Effector memory CD4-positive, alpha-beta T cell (primary cell): Measurements from ENCODE around the gene LAGE3.

ENCODE experiments used
- DNase-seq, 3 donors: peaks; one replicate each; pipeline ENCODE4 v3.0.0-alpha.2; 2020
- H3K27ac ChIP-seq: 2 replicates; pipeline ENCODE4 v1.7.0; 2013; ENCODE audit warnings: mild to moderate bottlenecking, low read length, moderate library complexity; ENCODE audit not compliant: insufficient read depth, poor library complexity, severe bottlenecking
- H3K27me3 ChIP-seq: replicated peaks from 2 replicates; pipeline ENCODE4 v1.7.0; 2013; ENCODE audit warnings: mild to moderate bottlenecking, low read length; ENCODE audit not compliant: insufficient read depth, control insufficient read depth, poor library complexity, severe bottlenecking
- H3K36me3 ChIP-seq: 2 replicates; pipeline ENCODE4 v1.7.0; 2013; ENCODE audit warnings: mild to moderate bottlenecking, low read length, moderate library complexity; ENCODE audit not compliant: control insufficient read depth, insufficient read depth
- H3K4me1 ChIP-seq: 2 replicates; pipeline ENCODE4 v1.7.0; 2013; ENCODE audit warnings: low read length, mild to moderate bottlenecking; ENCODE audit not compliant: control insufficient read depth, insufficient read depth, poor library complexity, severe bottlenecking
- H3K4me3 ChIP-seq: 2 replicates; pipeline ENCODE4 v1.7.0; 2013; ENCODE audit warnings: low read length, low read depth, mild to moderate bottlenecking; ENCODE audit not compliant: insufficient read depth, poor library complexity, severe bottlenecking
- H3K9me3 ChIP-seq: 2 replicates; pipeline ENCODE4 v1.7.0; 2013; ENCODE audit warnings: mild to moderate bottlenecking, low read length, moderate library complexity; ENCODE audit not compliant: control insufficient read depth

Gene LAGE3

DNA sequence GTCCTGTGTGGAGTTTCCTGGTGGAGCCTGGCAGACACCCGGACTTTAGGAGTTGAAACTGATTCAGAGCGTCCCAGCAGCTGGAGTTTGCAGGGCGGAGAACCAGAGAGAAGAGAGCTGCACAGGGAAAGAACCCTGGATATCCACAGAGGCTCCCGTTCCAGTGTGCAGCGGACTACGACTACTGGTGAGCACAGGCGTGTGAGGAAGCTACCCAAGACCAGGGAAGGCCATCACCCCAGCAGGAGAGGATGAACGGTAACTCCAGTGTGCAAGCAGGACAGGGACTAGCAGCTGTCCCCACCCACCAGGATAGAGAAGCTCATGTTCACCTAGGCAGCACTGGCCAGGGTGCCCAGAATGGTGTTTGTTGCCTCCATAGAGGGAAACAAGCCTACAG is 2.3 kb downstream of the LAGE3 start:
- no peaks in the 10 kb centered on the region for H3K36me3 ChIP-seq
- no peak for DNase-seq
- H3K27ac ChIP-seq: no peak overlapping the region
- no peaks in the 10 kb centered on the region for H3K27me3 ChIP-seq
- no peak overlapping the region for H3K4me3 ChIP-seq
- no peaks in the 10 kb centered on the region for H3K9me3 ChIP-seq
- peaks cover 9% of the 10 kb centered on the region for H3K4me1 ChIP-seq

- no peak for DNase-seq
- peaks cover 14% of the 10 kb centered on the region for H3K36me3 ChIP-seq
- H3K9me3 ChIP-seq: no peaks in the 10 kb centered on the region
- H3K4me1 ChIP-seq: peaks cover 4% of the 10 kb centered on the region
- no peaks in the 10 kb centered on the region for H3K27me3 ChIP-seq
- no peak overlapping the region for H3K27ac ChIP-seq
- H3K4me3 ChIP-seq: no peak overlapping the region
Measured at GRCh38 chrX:154473683-154474082, 5.4 kb downstream of the LAGE3 start.

GRCh38 chrX:154472685-154473632 is 6.1 kb downstream of the LAGE3 start:
- H3K4me3 ChIP-seq: no peak overlapping the region

GRCh38 chrX:154471839-154472684 is 7.0 kb downstream of the LAGE3 start:
- Histone ChIP-seq H3K36me3 (peaks cover 14% of the 10 kb centered on the region), H3K27me3 (no peaks in the 10 kb centered on the region), H3K9me3 (no peaks in the 10 kb centered on the region), H3K4me3 (no peak overlapping the region), H3K4me1 (no peaks in the 10 kb centered on the region), H3K27ac (no peak overlapping the region)
- DNase-seq: no peak

More at GRCh38 chrX:154472685-154473632, 6.1 kb downstream of the LAGE3 start:
- peaks cover 14% of the 10 kb centered on the region for H3K36me3 ChIP-seq
- no peak overlapping the region for H3K27ac ChIP-seq
- peaks cover 4% of the 10 kb centered on the region for H3K4me1 ChIP-seq
- no peak for DNase-seq
- H3K9me3 ChIP-seq: no peaks in the 10 kb centered on the region
- no peaks in the 10 kb centered on the region for H3K27me3 ChIP-seq

- Histone ChIP-seq H3K9me3 (no peaks in the 10 kb centered on the region), H3K27me3 (no peaks in the 10 kb centered on the region), H3K27ac (no peak overlapping the region), H3K4me3 (no peak overlapping the region), H3K4me1 (no peaks in the 10 kb centered on the region), H3K36me3 (peaks cover 21% of the 10 kb centered on the region)
- no peak for DNase-seq
Measured at GRCh38 chrX:154470914-154471568, 8.0 kb downstream of the LAGE3 start.

- no peaks in the 10 kb centered on the region for H3K4me1 ChIP-seq
- no peak overlapping the region for H3K27ac ChIP-seq
- no peak for DNase-seq
- H3K27me3 ChIP-seq: no peaks in the 10 kb centered on the region
- no peaks in the 10 kb centered on the region for H3K9me3 ChIP-seq
- no peak overlapping the region for H3K4me3 ChIP-seq
- peaks cover 21% of the 10 kb centered on the region for H3K36me3 ChIP-seq
Measured at GRCh38 chrX:154470434-154470833, 8.6 kb downstream of the LAGE3 start.

DNA sequence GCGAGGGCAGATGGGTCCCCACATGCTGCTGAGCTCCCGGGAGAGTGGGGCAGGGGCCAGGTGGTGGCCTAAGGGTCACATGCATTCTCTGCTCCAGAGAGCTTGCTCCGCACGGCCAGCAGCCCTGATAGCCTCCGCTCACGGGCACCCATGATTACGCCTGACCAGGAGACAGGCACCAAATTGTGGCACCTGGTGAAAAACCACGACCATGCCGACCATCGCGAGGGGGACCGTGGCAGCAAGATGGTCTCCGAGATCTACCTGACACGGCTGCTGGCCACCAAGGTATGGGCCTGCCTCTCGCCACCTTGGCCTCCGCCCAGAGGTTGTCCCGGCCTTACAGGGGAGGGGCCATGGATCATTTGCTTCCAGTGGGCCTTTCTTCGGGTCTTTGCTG is 9.2 kb downstream of the LAGE3 start:
- Histone ChIP-seq H3K27me3 (no peaks in the 10 kb centered on the region), H3K36me3 (peaks cover 21% of the 10 kb centered on the region), H3K4me1 (no peaks in the 10 kb centered on the region), H3K27ac (no peak overlapping the region), H3K9me3 (no peaks in the 10 kb centered on the region), H3K4me3 (no peak overlapping the region)
- DNase-seq: no peak

GRCh38 chrX:154469114-154469513 is 10.0 kb downstream of the LAGE3 start:
- DNase-seq: no peak
- Histone ChIP-seq H3K27me3 (no peaks in the 10 kb centered on the region), H3K4me1 (no peaks in the 10 kb centered on the region), H3K4me3 (no peak overlapping the region), H3K27ac (no peak overlapping the region), H3K36me3 (peaks cover 23% of the 10 kb centered on the region), H3K9me3 (no peaks in the 10 kb centered on the region)

- Histone ChIP-seq H3K9me3 (no peaks in the 10 kb centered on the region), H3K36me3 (peaks cover 25% of the 10 kb centered on the region), H3K4me1 (no peaks in the 10 kb centered on the region), H3K27me3 (no peaks in the 10 kb centered on the region), H3K4me3 (no peak overlapping the region), H3K27ac (no peak overlapping the region)
- DNase-seq: no peak
Measured at GRCh38 chrX:154468217-154468616, 10.9 kb downstream of the LAGE3 start.
